ENCODE data around the gene LAMTOR2. TPM values are rescaled to one million over a fixed set of nuclear protein-coding genes. Genes with fewer than 3 reads are reported as not detected.
A peak's percentile ranks its signal among the peaks of the same experiment; 100 is the strongest.

The LAMTOR2 gene
- total RNA-seq, 1 experiment from 2014 or later: 50.6 TPM

GRCh38 chr1:156053768-156054499 is 648 bp upstream of the LAMTOR2 start, which contains the start of gene UBQLN4:
UBQLN4 (minus strand) TSS chr1:156053798; CDS start chr1:156053701, 97 bp downstream.
- Histone ChIP-seq H2BK120ac (ENCODE audit: low read depth, low read length, poor library complexity, severe bottlenecking) (no peak within 1 kb of the TSS), H4K91ac (ENCODE audit: insufficient read length, low read depth, low read length) (peak within 1 kb of the TSS; percentile 25), H2BK15ac (ENCODE audit: low read depth, low read length) (no peak within 1 kb of the TSS), H2BK5ac (ENCODE audit: insufficient read length, low read length) (no peak within 1 kb of the TSS), H2BK20ac (ENCODE audit: low read depth, low read length, poor library complexity, severe bottlenecking) (no peak within 1 kb of the TSS), H3K9ac (ENCODE audit: extremely low read depth, insufficient read length, low read length) (peak within 1 kb of the TSS; percentile 89), H3K9me3 (ENCODE audit: control insufficient read depth, low read depth, low read length) (no peaks in the 10 kb centered on the region), H3K4me2 (ENCODE audit: insufficient read depth, insufficient read length, low read length) (peak within 1 kb of the TSS; percentile 73), H2AK5ac (ENCODE audit: insufficient read length, low read length) (no peak within 1 kb of the TSS), H3K14ac (ENCODE audit: insufficient read depth, low read length) (peak within 1 kb of the TSS; percentile 91), H4K5ac (ENCODE audit: insufficient read length, low read depth, low read length) (peak within 1 kb of the TSS; percentile 6), H2AFZ (ENCODE audit: low read length) (no peak within 1 kb of the TSS), H3K23ac (ENCODE audit: insufficient read length, low read depth, low read length) (no peak within 1 kb of the TSS), H3K79me1 (ENCODE audit: insufficient read depth, low read depth, low read length, poor library complexity, severe bottlenecking) (peaks cover 4% of the 10 kb centered on the region), H4K8ac (replicated peaks; ENCODE audit: insufficient read length, low read depth, low read length) (no peak within 1 kb of the TSS), H3K27me3 (ENCODE audit: insufficient read depth, low read length) (no peaks in the 10 kb centered on the region), H3K4me1 (ENCODE audit: insufficient read depth, low read length) (0 out of 2 replicates have a peak, but pooled peaks cover 2% of the 10 kb centered on the region), H2BK12ac (ENCODE audit: insufficient read length, low read depth, low read length) (no peak within 1 kb of the TSS), H4K20me1 (ENCODE audit: control insufficient read depth, insufficient read depth, insufficient read length) (no peaks in the 10 kb centered on the region), H3K18ac (ENCODE audit: insufficient read length, low read depth, low read length) (peak within 1 kb of the TSS; percentile 88), H3K27ac (ENCODE audit: insufficient read length, low read depth, low read length) (peak within 1 kb of the TSS; percentile 31), H3T11ph (ENCODE audit: low read length) (no peak within 1 kb of the TSS), H3K4ac (ENCODE audit: low read depth, low read length) (no peak within 1 kb of the TSS; the same call in 1 of the 2 replicates), H3K56ac (ENCODE audit: insufficient read length, low read depth, low read length) (no peak within 1 kb of the TSS), H3K23me2 (ENCODE audit: insufficient read length, low read depth, low read length, poor library complexity, severe bottlenecking) (peaks cover 10% of the 10 kb centered on the region), H3K79me2 (ENCODE audit: insufficient read depth, low read length) (no peaks in the 10 kb centered on the region; the same call in 1 of the 2 replicates)
- Mint-ChIP-seq H3K9me3 (no peaks in the 10 kb centered on the region), H3K27ac (peak within 1 kb of the TSS; percentile 97 to 98 (median 98)), H3K27me3 (ENCODE audit: low read depth) (no peaks in the 10 kb centered on the region), H3K4me3 (peak within 1 kb of the TSS; percentile 90 to 98), H3K4me1 (peaks cover 18 to 20% of the 10 kb centered on the region in 2 experiments), H3K36me3 (ENCODE audit: insufficient read depth in 1 of 3, low read depth in 3 of 3) (peaks cover 24 to 49% (median 43%) of the 10 kb centered on the region in 3 experiments)
- peak; percentile 47 for TF ChIP-seq CTCF (conservative IDR thresholded peaks at IDR 0.05)
- peak; percentile 90 for DNase-seq
- no CpG with 5 or more reads among the region's 49 CpGs for whole genome bisulfite sequencing (ENCODE audit: extremely low coverage, insufficient read length, low lambda C conversion rate)

All from H9 (cell line).